Measurements from ENCODE around the gene DIAPH1. TPM values are rescaled to one million over a fixed set of nuclear protein-coding genes. Genes with fewer than 3 reads are reported as not detected.

Gene DIAPH1
- total RNA-seq, 1 donor from 2014 or later: 20.4 TPM

DNA sequence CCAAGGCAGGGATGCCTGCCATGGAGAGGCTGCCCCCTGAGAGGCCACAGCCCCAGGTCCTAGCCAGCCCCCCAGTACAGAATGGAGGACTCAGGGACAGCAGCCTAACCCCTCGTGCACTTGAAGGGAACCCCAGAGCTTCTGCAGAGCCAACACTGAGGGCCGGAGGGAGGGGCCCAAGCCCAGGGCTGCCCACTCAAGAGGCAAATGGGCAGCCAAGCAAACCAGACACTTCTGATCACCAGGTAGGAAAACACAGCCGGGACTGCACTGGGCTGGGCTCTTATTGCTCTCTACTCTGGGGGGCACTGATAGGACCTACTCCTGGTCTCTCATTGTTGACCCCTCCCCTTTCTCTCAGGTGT, 21.2 kb upstream of the DIAPH1 start:
- H3K4me1 Mint-ChIP-seq: peaks cover 23% of the 10 kb centered on the region
- no peak overlapping the region for H3K27ac Mint-ChIP-seq
- Histone ChIP-seq H3K4me3 (no peak overlapping the region), H3K4me1 (peaks cover 5% of the 10 kb centered on the region), H3K79me2 (ENCODE audit: low read depth) (peaks cover 16% of the 10 kb centered on the region), H3K36me3 (no peaks in the 10 kb centered on the region), H3K9me3 (ENCODE audit: low read depth) (no peaks in the 10 kb centered on the region), H4K20me1 (ENCODE audit: low read depth) (peaks cover 32% of the 10 kb centered on the region), H3K9ac (no peak overlapping the region), H3K4me2 (no peak overlapping the region), H2AFZ (replicated peaks) (no peak overlapping the region), H3F3A (ENCODE audit: low read depth) (peaks cover 9% of the 10 kb centered on the region), H3K27me3 (peaks cover 16% of the 10 kb centered on the region), H3K27ac (no peak overlapping the region)
- H3K27me3 Mint-ChIP-seq (ENCODE audit: insufficient read depth, low read depth): no peaks in the 10 kb centered on the region
- DNase-seq (ENCODE audit: low spot score): no peak
- no peak for TF ChIP-seq EZH2 (IDR thresholded peaks at IDR 0.05)
- TF ChIP-seq, protein P1, sequence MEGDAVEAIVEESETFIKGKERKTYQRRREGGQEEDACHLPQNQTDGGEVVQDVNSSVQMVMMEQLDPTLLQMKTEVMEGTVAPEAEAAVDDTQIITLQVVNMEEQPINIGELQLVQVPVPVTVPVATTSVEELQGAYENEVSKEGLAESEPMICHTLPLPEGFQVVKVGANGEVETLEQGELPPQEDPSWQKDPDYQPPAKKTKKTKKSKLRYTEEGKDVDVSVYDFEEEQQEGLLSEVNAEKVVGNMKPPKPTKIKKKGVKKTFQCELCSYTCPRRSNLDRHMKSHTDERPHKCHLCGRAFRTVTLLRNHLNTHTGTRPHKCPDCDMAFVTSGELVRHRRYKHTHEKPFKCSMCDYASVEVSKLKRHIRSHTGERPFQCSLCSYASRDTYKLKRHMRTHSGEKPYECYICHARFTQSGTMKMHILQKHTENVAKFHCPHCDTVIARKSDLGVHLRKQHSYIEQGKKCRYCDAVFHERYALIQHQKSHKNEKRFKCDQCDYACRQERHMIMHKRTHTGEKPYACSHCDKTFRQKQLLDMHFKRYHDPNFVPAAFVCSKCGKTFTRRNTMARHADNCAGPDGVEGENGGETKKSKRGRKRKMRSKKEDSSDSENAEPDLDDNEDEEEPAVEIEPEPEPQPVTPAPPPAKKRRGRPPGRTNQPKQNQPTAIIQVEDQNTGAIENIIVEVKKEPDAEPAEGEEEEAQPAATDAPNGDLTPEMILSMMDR (IDR thresholded peaks at IDR 0.05): no peak
- no peak for TF ChIP-seq EZH2phosphoT487 (IDR thresholded peaks at IDR 0.05)
- peaks cover 3% of the 10 kb centered on the region for H3K36me3 Mint-ChIP-seq
- no peaks in the 10 kb centered on the region for H3K9me3 Mint-ChIP-seq
- no peak overlapping the region for H3K4me3 Mint-ChIP-seq

DNA sequence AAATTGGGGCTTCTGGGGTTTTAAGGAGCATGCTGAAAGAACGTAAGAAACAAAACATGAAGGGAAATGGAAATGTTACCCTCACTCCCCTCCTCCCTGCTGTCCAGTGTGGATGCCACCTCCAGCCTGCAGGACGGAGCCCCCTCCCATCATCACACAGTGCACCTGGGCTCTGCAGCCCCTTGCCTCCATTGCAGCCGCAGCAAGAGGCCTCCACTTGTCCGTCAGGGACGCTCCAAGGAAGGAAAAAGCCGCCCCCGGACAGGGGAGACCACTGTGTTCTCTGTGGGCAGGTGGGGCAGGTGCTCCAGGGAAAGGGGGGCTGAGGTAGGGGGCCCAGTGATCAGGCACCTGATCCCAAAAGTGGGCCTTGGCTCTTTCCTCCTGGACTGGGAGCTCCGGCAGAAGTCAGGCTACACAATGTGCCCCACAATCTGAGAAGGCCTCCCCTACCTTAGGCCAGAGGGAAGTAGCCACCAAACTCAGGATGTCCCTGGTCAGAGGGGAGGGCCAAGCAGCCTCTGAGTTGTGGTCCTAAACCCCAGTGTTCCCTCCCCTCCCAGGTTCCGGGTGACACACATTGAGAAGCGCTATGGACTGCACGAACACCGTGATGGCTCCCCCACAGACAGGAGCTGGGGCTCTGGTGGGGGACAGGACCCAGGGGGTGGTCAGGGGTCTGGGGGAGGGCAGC, 20.7 kb upstream of the DIAPH1 start:
- no peak overlapping the region for H3K9ac ChIP-seq
- H3K4me3 Mint-ChIP-seq: no peak overlapping the region
- H3K4me2 ChIP-seq: no peak overlapping the region
- no peak overlapping the region for H3K4me3 ChIP-seq
- H2AFZ ChIP-seq (replicated peaks): no peak overlapping the region
- no peak overlapping the region for H3K27ac ChIP-seq
- peaks cover 4% of the 10 kb centered on the region for H3K36me3 Mint-ChIP-seq
- H4K20me1 ChIP-seq (ENCODE audit: low read depth): peaks cover 37% of the 10 kb centered on the region
- H3K79me2 ChIP-seq (ENCODE audit: low read depth): peaks cover 21% of the 10 kb centered on the region
- peaks cover 16% of the 10 kb centered on the region for H3K27me3 ChIP-seq
- H3K4me1 ChIP-seq: peaks cover 5% of the 10 kb centered on the region
- no peak overlapping the region for H3K27ac Mint-ChIP-seq
- H3K27me3 Mint-ChIP-seq (ENCODE audit: insufficient read depth, low read depth): no peaks in the 10 kb centered on the region
- H3K4me1 Mint-ChIP-seq: peaks cover 25% of the 10 kb centered on the region
- H3K36me3 ChIP-seq: no peaks in the 10 kb centered on the region
- no peaks in the 10 kb centered on the region for H3K9me3 Mint-ChIP-seq
- H3K9me3 ChIP-seq (ENCODE audit: low read depth): no peaks in the 10 kb centered on the region
- peaks cover 9% of the 10 kb centered on the region for H3F3A ChIP-seq (ENCODE audit: low read depth)
- DNase-seq (ENCODE audit: low spot score): no peak
- TF ChIP-seq, protein P1 (IDR thresholded peaks at IDR 0.05): no peak
- TF ChIP-seq EZH2 (IDR thresholded peaks at IDR 0.05): no peak
- no peak for TF ChIP-seq EZH2phosphoT487 (IDR thresholded peaks at IDR 0.05)

DNA sequence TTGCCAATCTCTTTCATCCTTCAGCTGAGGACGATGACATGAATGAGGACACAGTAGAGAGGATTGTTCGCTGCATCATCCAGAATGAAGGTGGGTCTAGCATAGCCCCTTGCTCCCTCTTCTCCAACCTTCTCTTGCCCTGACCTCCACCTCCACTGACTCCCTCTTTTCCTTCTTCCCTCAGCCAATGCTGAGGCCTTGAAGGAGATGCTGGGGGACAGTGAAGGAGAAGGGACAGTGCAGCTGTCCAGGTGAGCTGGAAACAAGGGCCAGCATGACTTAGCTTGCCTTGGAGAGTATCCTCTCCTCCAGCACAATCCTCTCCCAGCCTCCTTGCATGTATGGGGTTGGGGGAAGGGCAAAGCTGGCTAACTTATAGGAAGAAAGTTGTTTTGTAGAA, 20.0 kb upstream of the DIAPH1 start:
- TF ChIP-seq, protein P1 (IDR thresholded peaks at IDR 0.05): no peak
- no peak for TF ChIP-seq EZH2phosphoT487 (IDR thresholded peaks at IDR 0.05)
- no peak for TF ChIP-seq EZH2 (IDR thresholded peaks at IDR 0.05)
- no peak overlapping the region for H3K4me3 ChIP-seq
- no peaks in the 10 kb centered on the region for H3K36me3 ChIP-seq
- no peak overlapping the region for H3K27ac ChIP-seq
- Mint-ChIP-seq H3K4me3 (peak overlapping the region; percentile 84), H3K4me1 (peaks cover 25% of the 10 kb centered on the region), H3K27me3 (ENCODE audit: insufficient read depth, low read depth) (no peaks in the 10 kb centered on the region), H3K27ac (no peak overlapping the region), H3K9me3 (no peaks in the 10 kb centered on the region), H3K36me3 (peaks cover 7% of the 10 kb centered on the region)
- H3F3A ChIP-seq (ENCODE audit: low read depth): peaks cover 9% of the 10 kb centered on the region
- H3K9ac ChIP-seq: no peak overlapping the region
- H2AFZ ChIP-seq (replicated peaks): no peak overlapping the region
- peaks cover 5% of the 10 kb centered on the region for H3K4me1 ChIP-seq
- H3K79me2 ChIP-seq (ENCODE audit: low read depth): peaks cover 29% of the 10 kb centered on the region
- H3K4me2 ChIP-seq: no peak overlapping the region
- H4K20me1 ChIP-seq (ENCODE audit: low read depth): peaks cover 42% of the 10 kb centered on the region
- no peaks in the 10 kb centered on the region for H3K9me3 ChIP-seq (ENCODE audit: low read depth)
- no peak for DNase-seq (ENCODE audit: low spot score)
- peaks cover 16% of the 10 kb centered on the region for H3K27me3 ChIP-seq

Data from neural progenitor cell (in vitro differentiated cells).